Measurements from ENCODE around the gene POLE.

DNA sequence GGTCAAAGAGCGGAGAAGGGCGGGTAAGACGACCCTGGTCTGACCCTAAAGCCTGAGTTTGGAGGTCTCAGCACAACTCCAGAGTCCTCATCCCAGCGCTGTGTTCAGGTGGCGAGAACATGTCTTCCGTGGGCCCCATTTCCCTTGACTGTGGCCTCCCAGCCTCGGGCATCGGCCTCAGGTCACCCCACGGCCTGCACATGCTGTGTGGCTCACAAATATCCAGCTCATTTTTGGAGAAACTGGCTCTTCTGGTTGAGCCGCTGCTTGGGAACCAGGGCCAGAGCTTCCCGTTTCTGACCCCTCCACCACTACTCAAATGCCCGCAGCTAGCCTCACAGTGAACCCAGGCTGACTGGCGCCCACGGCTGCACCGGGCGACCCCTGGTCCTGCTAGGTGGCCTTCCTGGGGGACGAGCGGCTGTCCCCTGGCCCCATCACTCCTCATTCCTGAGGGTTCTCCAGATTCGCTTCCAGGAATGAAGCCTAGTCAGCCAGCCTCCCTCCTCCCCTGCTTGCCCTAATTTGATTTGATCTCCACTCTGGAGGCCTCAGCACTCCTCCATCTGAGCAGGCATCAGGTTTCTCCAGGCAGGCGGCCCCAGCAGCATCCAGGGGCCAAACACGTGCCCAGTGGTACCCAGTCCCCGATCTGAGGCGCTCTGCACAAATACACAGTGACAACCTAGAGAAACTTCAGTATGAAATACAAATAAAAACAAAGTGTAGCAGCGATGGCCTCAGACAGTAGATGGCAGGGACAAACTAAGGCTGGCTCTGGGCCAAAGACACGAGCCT, 63.9 kb downstream of the POLE start:
- TF ChIP-seq, protein P1, sequence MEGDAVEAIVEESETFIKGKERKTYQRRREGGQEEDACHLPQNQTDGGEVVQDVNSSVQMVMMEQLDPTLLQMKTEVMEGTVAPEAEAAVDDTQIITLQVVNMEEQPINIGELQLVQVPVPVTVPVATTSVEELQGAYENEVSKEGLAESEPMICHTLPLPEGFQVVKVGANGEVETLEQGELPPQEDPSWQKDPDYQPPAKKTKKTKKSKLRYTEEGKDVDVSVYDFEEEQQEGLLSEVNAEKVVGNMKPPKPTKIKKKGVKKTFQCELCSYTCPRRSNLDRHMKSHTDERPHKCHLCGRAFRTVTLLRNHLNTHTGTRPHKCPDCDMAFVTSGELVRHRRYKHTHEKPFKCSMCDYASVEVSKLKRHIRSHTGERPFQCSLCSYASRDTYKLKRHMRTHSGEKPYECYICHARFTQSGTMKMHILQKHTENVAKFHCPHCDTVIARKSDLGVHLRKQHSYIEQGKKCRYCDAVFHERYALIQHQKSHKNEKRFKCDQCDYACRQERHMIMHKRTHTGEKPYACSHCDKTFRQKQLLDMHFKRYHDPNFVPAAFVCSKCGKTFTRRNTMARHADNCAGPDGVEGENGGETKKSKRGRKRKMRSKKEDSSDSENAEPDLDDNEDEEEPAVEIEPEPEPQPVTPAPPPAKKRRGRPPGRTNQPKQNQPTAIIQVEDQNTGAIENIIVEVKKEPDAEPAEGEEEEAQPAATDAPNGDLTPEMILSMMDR (IDR thresholded peaks at IDR 0.05; ENCODE audit: low read depth, low read length, poor library complexity, severe bottlenecking), result no peak
- no peak for TF ChIP-seq EZH2phosphoT487 (IDR thresholded peaks at IDR 0.05; ENCODE audit: borderline replicate concordance, low read length)

Measured in DOHH2 (cell line).